Esophagus muscularis mucosa (tissue), 4 donors: ENCODE measurements around the gene FBLN1. TPM values are rescaled to one million over a fixed set of nuclear protein-coding genes. Genes with fewer than 3 reads are reported as not detected.

Experiments
- DNase-seq: peaks from one replicate; pipeline ENCODE4 v3.0.0-alpha.2; 2017; ENCODE audit errors: extremely low spot score
- H3K27ac ChIP-seq, 4 donors: fragments of 200-600 bp; sonication (generic); replicated peaks in 1 of 4; 1 replicate in 3 of 4; 2 replicates in 1 of 4; pipeline ENCODE4 v1.5.1; 2016 to 2019; ENCODE audit warnings: mild to moderate bottlenecking in 1 of 4
- H3K27me3 ChIP-seq, 4 donors: fragments of 200-600 bp; sonication (generic); one replicate each; pipeline versions ENCODE4 v1.5.1 to v1.6.0; 2016 to 2019
- H3K36me3 ChIP-seq, 4 donors: fragments of 200-600 bp; sonication (generic); one replicate each; pipeline ENCODE4 v1.5.1; 2016 to 2019
- H3K4me1 ChIP-seq, 4 donors: fragments of 200-600 bp; sonication (generic); one replicate each; pipeline ENCODE4 v1.5.1; 2016 to 2019
- H3K4me3 ChIP-seq, 4 donors: fragments of 200-600 bp; sonication (generic); 1 replicate in 2 of 4; 2 replicates in 2 of 4; pipeline ENCODE4 v1.5.1; 2016 to 2019; ENCODE audit warnings: mild to moderate bottlenecking in 4 of 4, moderate library complexity in 1 of 4
- H3K9me3 ChIP-seq, 4 donors: fragments of 200-600 bp; sonication (generic); 1 replicate in 3 of 4; 2 replicates in 1 of 4; pipeline ENCODE4 v1.5.1; 2016 to 2019
- EP300 ChIP-seq: sonication (generic); formaldehyde crosslinking; IDR thresholded peaks from one replicate; pipeline ENCODE4 v1.6.1; 2017; ENCODE audit warnings: antibody characterized with exemption
- POLR2A ChIP-seq: fragments of 450-650 bp; IDR thresholded peaks from one replicate; pipeline ENCODE4 v1.6.1; 2017; ENCODE audit warnings: antibody characterized with exemption, moderate library complexity, mild to moderate bottlenecking, low read depth
- POLR2AphosphoS5 ChIP-seq, 2 donors: sonication (generic); formaldehyde crosslinking; IDR thresholded peaks; one replicate each; pipeline ENCODE4 v1.6.1; 2017; ENCODE audit warnings: antibody characterized with exemption in 2 of 2
- WGBS: methylation state at CpG from one replicate; pipeline ENCODE4 v1.1.5; 2018; 5-methylcytosine and 5-hydroxymethylcytosine counted together
- intact Hi-C: fragments of 100-400 bp; cut with DNase I; formaldehyde crosslinking; loops from one replicate; pipeline ENCODE4 v1.15.1; 2023
- total RNA-seq, 4 donors: library from RNA; depleted of rRNA; stranded (reverse); fragments of >200 nt; gene quantifications; one replicate each; pipeline versions ENCODE4 v1.1.0 to v1.2.1, GENCODE V29; 2016
- TF ChIP-seq, protein P1 (sequence below), 3 experiments: fragments of 200-600 bp in 2 of 3; fragments of 450-650 bp in 1 of 3; sonication (generic) in 2 of 3; IDR thresholded peaks; one replicate each; pipeline ENCODE4 v1.5.1; 2017 to 2019; ENCODE audit warnings: antibody characterized with exemption in 3 of 3, mild to moderate bottlenecking in 2 of 3, moderate library complexity in 1 of 3

Gene FBLN1
- total RNA-seq, 4 donors from 2014 or later, result 355 to 534 (median 417) TPM

DNA sequence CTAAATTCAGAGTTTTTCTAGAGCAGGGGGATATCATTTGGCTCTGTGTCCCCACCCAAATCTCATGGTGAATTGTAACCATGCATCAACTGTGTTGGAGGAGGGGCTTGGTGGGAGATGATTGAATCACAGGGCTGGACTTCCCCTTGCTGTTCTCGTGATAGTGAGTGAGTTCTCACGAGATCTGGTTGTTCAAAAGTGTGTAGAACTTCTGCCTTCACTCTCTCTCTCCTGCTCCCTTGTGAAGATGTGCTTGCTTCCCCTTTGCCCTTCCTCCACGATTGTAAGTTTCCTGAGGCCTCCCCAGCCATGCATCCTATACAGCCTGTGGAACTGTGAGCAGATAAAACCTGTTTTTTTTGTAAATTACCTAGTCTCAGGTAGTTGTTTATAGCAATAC lies 22.0 kb upstream of the FBLN1 start:
- no peak for DNase-seq
- intact Hi-C loops, result no loop called here
- peaks cover 0 to 9% (median 7%) of the 10 kb centered on the region in 4 donors for H3K4me1 ChIP-seq
- H3K4me3 ChIP-seq, result no peak overlapping the region
- 73% methylated on average over 3 of the region's 3 CpGs for whole genome bisulfite sequencing
- TF ChIP-seq EP300 (no peak), POLR2AphosphoS5 (IDR thresholded peaks at IDR 0.05) (no peak), POLR2A (no peak)
- TF ChIP-seq, protein P1, sequence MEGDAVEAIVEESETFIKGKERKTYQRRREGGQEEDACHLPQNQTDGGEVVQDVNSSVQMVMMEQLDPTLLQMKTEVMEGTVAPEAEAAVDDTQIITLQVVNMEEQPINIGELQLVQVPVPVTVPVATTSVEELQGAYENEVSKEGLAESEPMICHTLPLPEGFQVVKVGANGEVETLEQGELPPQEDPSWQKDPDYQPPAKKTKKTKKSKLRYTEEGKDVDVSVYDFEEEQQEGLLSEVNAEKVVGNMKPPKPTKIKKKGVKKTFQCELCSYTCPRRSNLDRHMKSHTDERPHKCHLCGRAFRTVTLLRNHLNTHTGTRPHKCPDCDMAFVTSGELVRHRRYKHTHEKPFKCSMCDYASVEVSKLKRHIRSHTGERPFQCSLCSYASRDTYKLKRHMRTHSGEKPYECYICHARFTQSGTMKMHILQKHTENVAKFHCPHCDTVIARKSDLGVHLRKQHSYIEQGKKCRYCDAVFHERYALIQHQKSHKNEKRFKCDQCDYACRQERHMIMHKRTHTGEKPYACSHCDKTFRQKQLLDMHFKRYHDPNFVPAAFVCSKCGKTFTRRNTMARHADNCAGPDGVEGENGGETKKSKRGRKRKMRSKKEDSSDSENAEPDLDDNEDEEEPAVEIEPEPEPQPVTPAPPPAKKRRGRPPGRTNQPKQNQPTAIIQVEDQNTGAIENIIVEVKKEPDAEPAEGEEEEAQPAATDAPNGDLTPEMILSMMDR (IDR thresholded peaks at IDR 0.05), result no peak
- no peak overlapping the region for H3K27ac ChIP-seq
- H3K9me3 ChIP-seq, result no peaks in the 10 kb centered on the region
- peaks cover 0 to 4% (median 0%) of the 10 kb centered on the region in 4 donors for H3K27me3 ChIP-seq
- H3K36me3 ChIP-seq, result no peaks in the 10 kb centered on the region

DNA sequence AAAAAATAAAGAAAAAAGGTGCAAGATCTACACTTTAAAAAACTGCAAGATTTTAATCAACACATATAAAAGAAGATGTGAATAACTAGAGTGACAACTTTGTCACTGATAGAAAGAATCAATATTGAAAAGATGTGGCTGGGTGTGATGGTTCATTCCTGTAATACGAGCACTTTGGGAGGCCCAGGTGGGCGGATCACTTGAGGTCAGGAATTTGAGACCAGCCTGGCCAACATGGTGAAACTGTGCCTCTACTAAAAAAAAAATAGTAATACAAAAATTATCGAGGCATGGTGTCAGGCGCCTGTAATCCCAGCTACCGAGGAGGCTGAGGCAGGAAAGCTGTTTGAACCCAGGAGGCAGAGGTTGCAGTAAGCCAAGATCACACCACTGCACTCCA lies 21.0 kb upstream of the FBLN1 start:
- no peaks in the 10 kb centered on the region for H3K9me3 ChIP-seq
- 86% methylated on average over 5 of the region's 5 CpGs for WGBS
- peaks cover 0 to 4% (median 0%) of the 10 kb centered on the region in 4 donors for H3K27me3 ChIP-seq
- intact Hi-C loops, result no loop called here
- H3K4me3 ChIP-seq, result no peak overlapping the region
- H3K27ac ChIP-seq, result no peak overlapping the region
- peaks cover 0 to 5% (median 0%) of the 10 kb centered on the region in 4 donors for H3K4me1 ChIP-seq
- TF ChIP-seq POLR2A, result no peak
- TF ChIP-seq, protein P1 (IDR thresholded peaks at IDR 0.05), result no peak
- DNase-seq, result no peak
- no peaks in the 10 kb centered on the region for H3K36me3 ChIP-seq

DNA sequence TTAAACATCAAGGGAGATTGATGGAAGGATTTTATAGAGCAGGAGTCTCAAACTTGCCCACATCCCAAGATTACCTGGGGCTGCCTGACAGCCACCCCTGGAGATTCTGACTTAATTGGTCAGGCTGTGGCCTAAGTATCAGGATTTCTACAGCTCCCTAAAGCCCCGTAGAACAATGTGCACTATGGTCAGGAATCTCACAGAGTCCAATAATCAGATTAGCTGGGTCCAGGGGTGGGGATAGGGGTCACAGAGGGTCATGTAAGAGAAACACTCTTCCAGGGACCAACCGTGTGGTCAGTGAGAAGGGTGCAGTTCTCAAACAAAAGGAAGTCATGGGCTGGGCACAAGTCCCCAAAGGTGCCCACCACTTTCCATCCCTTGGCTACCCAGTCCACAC lies 20.5 kb upstream of the FBLN1 start:
- WGBS, result 78% methylated on average over 2 of the region's 2 CpGs
- DNase-seq, result no peak

DNA sequence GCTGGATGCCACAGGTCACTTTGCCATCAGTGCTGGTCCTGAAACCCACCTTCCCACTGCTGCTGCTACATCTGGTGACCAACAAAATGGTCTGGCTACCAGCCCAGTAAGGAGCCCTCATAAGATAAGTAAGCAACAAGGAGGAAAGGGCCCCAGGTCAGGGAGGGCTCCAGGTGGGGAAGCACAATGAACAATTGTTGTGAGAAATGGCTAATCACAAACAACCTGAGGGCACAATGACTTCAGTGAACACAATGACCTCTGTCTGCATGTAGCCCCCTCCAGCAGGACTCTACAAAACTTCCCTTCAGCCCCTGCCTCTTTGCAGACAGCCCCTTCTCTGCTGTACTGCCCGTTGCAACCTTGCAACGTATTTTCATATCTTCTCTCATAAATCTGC lies 19.4 kb upstream of the FBLN1 start:
- WGBS, result 95% methylated on average over 2 of the region's 2 CpGs
- no peak for DNase-seq

More for the DNA sequence above, 20.5 kb upstream of the FBLN1 start:
- intact Hi-C loops, result no loop called here
- Histone ChIP-seq H3K4me3 (no peak overlapping the region), H3K27me3 (peaks cover 0 to 4% (median 0%) of the 10 kb centered on the region in 4 donors), H3K9me3 (no peaks in the 10 kb centered on the region), H3K4me1 (peaks cover 0 to 5% (median 0%) of the 10 kb centered on the region in 4 donors), H3K27ac (no peak overlapping the region), H3K36me3 (no peaks in the 10 kb centered on the region)
- TF ChIP-seq POLR2AphosphoS5 (IDR thresholded peaks at IDR 0.05) (no peak), EP300 (no peak), POLR2A (no peak)
- TF ChIP-seq, protein P1 (IDR thresholded peaks at IDR 0.05), result no peak

More for the DNA sequence above, 19.4 kb upstream of the FBLN1 start:
- TF ChIP-seq, protein P1 (IDR thresholded peaks at IDR 0.05), result no peak
- no peak for TF ChIP-seq POLR2A
- TF ChIP-seq POLR2AphosphoS5 (IDR thresholded peaks at IDR 0.05), result no peak
- no peak for TF ChIP-seq EP300
- Histone ChIP-seq H3K9me3 (no peaks in the 10 kb centered on the region), H3K4me1 (no peaks in the 10 kb centered on the region), H3K27ac (no peak overlapping the region), H3K36me3 (no peaks in the 10 kb centered on the region), H3K27me3 (no peaks in the 10 kb centered on the region), H3K4me3 (no peak overlapping the region)
- intact Hi-C loops, result no loop called here
